ENCODE measurements around the gene NBDY. TPM values are rescaled to one million over a fixed set of nuclear protein-coding genes. Genes with fewer than 3 reads are reported as not detected.

NBDY gene
- total RNA-seq, 1 donor from 2014 or later: 6.7 TPM

GRCh38 chrX:56786889-56787733, 58.1 kb downstream of the NBDY start:
- no peak for DNase-seq

DNA sequence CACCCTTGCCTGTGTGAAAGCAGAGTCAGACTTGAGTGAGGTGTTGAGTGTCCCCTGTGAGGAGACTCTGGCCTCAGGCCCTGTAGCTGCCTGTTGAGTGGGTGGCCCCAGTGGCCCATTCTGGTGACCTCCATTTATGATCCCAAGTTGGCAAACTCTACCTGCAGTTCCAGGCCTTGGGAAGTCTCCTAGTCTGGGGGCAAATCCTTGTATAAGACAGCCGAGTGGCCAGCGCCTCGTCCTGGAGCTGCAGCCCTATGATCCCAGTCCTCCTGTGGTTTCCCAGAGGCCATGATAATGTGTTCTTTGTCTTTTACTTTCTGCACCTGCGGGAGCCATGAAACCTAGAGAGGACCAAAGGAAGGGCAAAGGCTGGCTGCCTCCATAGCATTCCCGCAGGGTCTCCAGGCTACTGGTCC, 58.7 kb downstream of the NBDY start:
- DNase-seq: no peak

DNA sequence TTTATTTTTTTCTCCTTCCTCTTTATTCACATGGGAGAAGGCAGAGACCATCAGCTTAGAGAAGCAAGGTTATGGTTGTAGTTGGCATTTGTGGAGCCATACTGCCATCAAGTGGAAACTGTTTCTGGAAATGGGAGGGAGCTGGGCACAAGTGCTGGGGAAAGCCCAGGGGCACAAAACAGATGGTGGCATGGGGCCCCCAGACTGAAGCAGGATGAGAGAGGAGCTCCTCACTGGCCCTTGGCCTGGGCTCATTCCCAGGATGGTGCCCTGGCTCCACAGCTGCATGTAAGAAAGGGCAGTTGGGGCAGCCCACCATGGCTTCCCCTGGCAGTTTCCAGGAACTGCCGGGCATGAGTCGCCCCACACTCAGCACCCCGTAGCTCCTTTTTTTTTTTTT, 59.2 kb downstream of the NBDY start:
- DNase-seq: no peak

DNA sequence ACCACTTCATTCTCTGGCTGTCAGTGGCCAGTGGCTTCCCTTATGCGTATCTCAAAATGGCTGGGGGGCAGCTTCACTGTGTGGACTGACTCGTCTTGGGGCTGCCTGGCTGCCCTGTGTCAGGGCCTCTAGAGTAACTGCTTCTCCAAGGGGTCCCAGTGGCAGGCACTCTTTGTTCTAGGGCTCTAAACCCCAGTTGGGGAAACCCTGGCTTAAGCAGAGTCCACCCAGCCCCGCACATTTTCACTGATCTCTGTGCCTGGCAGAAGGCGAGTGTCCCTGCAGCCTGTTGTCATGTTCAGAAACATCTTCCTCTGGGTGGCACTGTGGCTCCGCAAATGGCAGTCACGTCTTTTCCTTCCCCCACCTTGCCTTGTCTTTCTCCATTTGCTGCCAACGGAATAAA, 59.7 kb downstream of the NBDY start:
- DNase-seq: peak; percentile 4

GRCh38 chrX:56789518-56790070, 60.6 kb downstream of the NBDY start:
- no peak for DNase-seq

DNA sequence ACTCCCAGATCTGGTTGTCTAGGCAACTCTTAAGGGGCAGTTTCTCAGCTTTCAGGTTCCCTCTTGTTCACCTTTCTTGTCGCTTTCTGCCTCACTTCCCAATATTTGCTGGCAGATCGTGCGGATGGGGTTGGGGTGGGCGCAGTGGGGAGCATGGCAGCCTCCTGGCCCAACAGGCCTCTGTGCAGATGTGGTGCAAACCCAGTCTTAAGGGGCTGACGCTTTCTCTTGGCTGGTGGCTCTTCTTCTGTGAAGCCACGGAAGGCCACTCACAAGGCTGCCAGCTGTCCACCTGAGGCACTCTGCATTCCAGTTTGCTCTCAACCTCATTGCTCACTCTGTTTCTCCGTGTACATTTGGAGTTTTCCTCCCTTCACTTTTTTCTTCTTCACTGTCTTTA, 61.7 kb downstream of the NBDY start:
- no peak for DNase-seq

DNA sequence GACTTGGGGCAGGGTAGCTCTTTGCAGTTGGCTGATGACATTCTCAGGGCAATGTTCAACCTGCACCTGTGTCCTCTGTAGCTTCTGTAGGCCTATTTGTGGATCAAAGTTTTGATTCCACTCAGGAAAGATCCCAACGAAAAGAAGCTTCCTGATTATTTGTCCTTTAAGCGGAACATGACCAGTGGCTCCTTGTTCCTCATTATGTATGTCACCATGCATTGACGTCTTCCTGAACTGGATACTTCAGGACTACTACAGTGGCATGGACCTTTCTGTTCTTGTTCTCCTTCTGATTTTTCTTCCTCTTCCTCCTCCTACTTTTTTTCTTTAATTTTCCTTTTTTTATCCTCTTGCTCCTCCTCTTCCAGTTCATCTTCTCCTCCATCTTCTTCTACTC, 62.4 kb downstream of the NBDY start:
- DNase-seq: no peak

GRCh38 chrX:56792270-56793111, 63.4 kb downstream of the NBDY start:
- no peak for DNase-seq

- DNase-seq: no peak
Measured at GRCh38 chrX:56793112-56793430, 64.0 kb downstream of the NBDY start.

- no peak for DNase-seq
Measured at GRCh38 chrX:56793521-56794320, 64.7 kb downstream of the NBDY start.

- DNase-seq: no peak
Measured at GRCh38 chrX:56794404-56795230, 65.6 kb downstream of the NBDY start.

DNA sequence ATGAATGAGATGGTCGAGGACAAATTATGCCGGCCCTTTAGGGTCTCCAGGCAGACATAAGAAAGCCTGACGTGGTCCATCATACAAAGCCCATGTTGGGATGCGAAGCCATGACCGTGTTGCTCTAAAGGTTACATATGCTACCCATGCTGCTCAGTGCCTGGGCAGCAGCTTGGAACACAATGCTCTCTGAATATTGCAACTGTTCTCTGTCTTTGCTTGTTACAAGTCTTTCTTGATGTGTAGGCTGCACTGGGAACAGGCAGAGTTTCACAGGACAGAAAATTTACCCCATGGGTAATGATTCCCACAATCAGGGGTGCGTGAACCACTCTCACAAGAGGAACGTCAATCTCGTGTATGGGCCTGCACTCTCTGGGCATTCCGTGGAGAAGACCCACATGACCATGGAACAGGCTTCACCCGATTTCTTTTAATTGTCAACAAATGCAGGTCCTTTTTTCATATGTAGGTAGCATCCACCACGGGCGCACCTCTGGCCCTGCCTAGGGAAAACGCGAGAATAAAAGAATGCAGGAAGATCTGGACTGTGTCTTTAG, 66.3 kb downstream of the NBDY start:
- DNase-seq: no peak

DNA sequence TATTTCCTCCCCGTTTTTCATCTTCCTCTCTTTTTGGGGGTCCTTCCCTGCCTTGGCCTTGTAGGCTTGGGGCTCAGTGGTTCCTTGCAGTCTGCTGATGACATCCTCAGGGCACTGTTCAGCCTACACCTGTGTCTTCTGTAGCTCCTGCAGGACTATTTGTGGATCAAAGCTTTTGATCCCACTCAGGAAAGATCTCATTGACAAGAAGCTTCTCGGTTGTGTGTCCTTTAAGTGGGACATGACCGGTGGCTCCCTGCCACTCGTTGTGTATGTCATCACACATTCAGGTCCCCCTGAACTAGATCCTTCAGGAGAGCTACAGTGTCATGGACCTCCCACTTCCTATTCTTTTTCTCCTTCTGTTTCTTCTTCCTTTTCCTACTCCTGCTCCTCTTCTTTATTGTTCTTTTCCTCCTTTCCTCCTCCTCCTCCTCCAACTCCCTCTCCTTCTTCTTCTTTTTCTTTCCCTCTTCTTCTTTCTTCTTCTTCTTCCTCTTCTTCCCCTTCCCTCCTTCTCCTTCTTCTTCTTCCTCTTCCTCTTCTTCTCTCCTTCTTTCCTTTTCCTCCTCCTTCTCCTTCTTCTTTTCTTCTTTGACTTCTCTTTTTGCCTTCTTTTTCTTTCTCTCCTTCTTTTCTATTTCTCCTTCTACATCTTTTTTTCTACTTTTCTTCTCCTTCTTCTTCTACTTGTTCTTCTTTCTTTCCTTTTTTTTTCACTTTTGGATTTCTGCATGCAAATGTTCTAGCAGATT, 67.8 kb downstream of the NBDY start:
- no peak for DNase-seq

DNA sequence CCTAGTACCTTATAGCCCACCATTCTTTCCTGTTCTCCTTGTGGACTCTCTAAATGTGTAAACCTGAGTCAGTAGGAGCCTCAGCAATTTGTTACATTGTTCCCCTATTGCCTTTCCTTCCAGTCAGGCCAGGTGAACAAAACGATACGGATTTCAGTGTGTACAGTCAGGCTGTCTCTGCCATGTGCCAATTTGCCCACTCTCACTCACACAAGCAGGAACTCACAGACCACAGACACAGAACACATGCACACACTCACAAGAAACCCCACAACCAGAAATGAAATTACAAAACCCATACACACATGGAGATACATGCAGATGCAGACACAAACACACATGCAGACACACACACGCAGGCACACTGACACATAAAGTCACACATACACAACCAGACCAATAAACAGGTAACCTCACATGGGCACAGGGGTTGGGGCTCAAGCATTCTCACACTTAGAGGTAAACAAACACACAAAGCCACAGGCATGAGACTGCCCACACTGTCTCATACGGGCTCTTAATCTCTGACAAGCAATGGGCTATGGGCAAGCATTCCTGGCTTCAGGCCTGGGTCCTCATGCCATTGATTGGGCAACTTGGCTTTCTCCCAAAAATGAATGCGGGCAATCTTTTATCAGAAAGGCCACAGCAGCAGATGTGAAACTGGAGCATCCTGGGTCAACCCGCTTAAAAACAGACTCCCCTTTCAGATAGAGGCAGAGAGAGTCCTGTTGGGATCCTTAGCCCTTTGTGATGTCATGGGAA, 68.7 kb downstream of the NBDY start:
- no peak for DNase-seq

DNA sequence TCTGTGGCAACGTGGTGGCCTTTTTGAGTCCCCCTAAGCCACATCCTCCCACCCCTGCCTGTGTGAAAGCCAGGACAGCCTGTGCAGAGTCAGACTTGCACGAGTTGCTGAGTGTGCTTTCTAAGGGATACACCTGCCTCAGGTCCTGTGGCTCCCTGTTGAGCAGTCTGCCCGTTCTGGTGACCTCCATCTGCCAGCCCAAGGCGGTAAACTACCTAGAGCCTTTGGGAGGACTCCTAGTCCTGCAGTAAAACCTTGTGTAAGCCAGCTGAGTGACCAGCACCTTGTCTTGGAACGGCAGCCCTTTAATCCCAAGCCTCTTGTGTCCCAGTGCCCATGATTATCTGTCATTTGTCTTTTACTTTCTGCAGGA, 69.3 kb downstream of the NBDY start:
- DNase-seq: no peak

- DNase-seq: no peak
Measured at GRCh38 chrX:56798866-56799758, 70.1 kb downstream of the NBDY start.

GRCh38 chrX:56800307-56800706, 71.3 kb downstream of the NBDY start:
- no peak for DNase-seq

DNA sequence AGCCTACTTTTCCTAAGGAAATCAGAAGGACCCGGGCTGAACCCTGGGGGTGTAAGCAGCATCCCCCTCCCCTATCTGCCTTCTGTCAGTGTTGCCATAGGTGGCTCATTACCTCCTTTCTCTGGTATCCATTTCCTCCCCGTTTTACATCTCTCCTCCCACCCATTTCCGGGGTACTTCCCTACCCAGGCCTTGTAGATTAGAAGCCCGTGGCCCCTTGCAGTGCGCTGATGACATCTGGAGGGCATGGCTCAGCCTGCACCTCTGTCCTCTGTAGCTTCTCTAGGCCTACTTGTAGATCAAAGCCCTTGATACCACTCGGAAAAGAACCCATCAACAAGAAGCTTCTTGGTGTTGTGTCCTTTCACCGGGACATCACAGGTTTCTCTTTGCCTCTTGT, 71.8 kb downstream of the NBDY start:
- no peak for DNase-seq

DNA sequence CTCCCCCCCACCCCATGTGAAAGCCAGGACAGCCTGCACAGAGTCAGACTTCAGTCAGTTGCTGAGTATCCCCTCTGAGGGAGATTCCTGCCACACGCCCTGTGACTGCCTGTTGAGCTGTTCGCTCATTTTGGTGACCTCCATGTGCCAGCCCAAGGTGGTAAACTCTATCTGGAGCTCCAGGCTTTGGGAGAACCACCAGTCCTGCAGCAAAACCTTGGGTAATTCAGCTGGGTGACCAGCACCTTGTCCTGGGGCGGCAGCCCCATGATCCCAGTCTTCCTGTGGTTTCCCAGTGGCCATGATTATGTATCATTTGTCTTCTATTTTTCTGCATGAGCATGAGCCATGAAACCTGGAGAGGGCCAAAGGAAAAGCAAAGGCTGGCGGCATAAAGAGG, 73.4 kb downstream of the NBDY start:
- no peak for DNase-seq

Data from occipital lobe (tissue), 2 donors.